HG02973 (cell line): ENCODE measurements around the gene EMC6.
"Not testable (repeated sequence)": the region's sequence is repeated elsewhere in the genome, so short reads cannot be mapped to it uniquely, and the experiment has no call there.

Experiments used
- ATAC-seq: cut with Tn5 transposase; IDR thresholded peaks from one replicate; pipeline ENCODE4 v1.9.1; 2021; ENCODE audit warnings: moderate library complexity; ENCODE audit not compliant: unreplicated experiment

Gene EMC6

DNA sequence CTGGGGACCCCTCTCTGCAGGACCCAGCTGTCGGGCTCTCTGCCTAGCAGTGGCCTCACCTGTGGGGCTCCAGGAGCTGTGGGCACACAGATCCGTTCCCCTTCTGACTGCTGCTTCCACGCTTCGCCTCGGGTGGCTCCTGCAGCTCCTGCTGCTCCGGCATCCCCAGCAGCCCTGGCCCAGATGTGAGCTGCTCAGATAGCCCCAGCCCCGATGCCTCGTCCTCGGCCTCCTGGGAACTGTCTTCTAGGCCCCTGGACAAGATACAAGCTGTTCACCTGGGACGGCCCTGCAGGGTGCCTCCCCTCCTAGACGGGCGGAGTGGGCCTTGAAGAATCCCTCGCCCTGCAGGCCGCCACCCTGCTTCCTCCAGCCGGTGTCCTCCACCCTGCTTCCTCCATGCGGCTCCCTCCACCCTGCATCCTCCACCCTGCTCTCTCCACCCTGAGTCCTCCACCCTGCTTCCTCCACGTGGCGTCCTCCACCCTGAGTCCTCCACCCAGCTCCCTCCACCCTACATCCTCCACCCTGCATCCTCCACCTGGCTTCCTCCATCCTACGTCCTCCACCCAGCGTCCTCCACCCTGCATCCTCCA lies 11.0 kb downstream of the EMC6 start:
- ATAC-seq = no peak

DNA sequence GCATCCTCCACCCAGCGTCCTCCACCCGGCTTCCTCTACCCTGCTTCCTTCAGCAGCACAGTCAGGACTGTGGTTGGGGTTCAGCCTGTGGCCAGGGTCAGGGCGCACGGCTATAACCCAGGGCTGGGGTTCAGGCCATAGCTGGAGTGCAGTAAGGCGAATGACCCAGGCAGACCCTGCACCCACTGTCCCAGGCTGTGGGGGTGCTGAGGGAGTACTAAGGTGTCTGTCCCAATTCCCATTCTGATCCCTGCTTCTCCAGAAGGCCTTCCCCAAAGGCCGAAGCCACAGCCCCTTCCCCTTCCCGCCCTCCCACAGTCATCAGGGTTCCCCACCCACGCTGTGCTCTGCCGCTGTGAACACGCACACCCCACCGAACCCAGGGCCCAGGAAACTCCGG lies 12.4 kb downstream of the EMC6 start:
- no peak for ATAC-seq

DNA sequence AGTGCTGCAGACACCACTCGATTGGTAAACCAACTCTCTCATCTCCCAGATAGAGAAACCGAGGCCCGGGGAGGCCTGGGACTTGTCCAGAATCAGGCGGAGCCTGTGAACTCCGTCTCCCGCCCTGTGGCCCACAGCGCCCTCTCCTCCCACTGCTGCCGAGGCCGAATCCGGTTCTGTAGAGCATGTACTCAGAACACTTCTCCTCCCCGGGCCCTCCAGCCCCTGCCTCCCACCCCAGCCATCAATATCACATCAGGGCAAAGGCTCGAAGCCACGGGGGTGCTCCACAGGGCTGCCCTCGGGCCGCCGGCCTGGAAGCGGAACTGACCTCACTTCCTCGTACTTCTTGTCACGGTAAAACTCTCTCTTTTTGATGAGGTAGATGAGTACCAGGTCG lies 13.0 kb downstream of the EMC6 start:
- ATAC-seq = no peak

DNA sequence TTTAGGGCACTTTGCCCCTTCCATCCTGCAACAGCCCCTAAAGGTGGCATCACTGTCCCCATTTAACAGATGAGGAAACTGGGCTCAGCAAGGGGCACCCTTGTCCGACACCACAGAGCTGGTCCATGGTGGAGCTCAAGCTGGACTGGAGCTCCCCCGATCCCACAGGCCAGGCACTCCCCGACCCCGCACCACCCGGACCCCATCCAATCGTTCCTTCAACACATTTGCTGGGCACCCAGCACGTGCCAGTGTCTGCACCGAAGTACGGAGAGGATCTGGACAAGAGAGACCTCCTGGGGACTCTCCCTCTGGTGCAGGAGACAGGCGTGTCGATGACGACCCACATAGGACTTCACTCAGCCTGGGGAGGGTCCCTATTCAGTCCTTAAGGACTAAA lies 13.4 kb downstream of the EMC6 start:
- no peak for ATAC-seq

DNA sequence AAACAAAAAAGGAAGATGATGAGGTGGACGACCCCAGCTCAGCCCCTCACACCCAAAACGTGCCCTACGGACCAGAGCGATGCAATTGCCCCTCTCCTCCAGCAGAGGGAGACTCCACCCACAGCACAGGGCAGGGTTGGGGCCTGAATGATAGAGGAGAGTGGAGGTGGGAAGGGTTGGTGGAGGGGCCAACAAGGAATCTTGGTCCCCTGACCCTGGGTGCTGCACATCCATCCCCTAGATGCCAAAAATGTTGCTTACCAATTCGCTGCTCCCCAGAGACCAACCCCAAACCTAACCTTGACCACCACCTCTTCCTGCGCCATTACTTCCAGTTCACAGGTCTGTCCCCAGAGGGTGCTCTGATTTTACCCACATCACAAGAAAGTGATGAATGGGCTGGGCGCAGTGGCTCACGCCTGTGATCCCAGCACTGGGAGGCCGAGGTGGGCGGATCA lies 14.5 kb downstream of the EMC6 start:
- no peak for ATAC-seq

DNA sequence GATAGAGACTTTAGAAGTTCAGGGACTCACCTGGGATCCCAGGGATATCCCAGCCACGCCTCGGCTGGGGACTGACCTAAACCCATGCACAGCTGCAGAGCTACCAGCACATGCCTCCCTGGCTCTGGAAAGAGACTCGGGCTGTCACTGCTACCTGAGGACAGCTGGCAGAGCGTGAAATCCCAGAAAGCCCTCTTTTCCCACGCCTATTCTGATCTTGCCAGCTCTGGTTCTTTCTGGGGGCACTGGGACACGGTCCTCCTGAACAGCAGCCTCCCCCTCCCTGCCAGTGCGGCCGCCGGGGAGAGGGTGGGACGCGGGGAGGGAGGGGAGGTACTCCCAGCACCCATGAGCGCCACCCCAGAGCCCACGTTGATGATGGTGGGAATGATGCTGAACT lies 16.6 kb downstream of the EMC6 start:
- no peak for ATAC-seq

DNA sequence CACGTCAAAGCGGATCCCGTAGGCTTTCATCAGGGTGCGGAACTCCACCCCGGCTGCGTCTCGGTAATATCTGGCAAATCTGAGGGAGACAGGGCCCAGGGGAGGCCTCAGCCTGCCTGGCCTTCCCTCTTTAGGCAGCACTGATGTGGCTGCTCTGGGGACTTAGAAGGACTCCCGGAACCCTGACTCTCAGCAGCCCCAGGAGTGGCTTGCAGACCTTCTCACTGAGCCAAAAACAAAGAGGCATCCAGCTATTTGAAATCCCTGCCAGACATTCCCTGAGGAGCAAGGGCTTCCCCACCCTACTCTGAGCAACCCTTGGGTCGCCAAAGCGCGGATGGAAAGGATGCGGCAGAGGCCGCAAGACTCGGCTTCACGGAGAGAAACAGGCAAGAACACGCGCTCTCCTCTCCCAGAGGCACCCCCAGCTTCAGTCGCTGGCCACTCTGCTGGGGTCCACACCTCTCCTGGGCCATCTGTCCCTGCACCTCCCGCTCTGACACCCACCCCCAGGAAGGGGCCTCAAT lies 19.5 kb downstream of the EMC6 start:
- no peak for ATAC-seq

DNA sequence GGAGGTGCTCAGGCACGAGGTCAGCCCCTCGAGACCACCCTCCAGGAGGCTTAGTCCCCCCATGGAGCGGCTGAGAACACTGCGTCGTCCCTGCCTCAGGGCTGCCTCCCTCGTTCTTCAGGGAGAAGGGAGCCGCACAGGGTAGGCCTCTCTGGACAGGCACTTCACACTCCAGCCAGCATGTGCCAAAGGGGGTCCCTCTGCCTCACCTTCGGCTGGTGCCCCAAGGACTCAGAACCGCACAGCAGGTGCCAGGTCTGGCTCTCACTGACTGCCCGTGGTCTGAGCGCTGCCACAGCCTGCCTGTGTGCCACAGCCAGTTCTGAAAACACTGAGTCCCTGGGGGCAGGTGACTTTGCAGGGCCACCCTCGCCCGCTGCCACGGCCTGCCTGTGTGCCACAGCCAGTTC lies 20.2 kb downstream of the EMC6 start:
- ATAC-seq = no peak

DNA sequence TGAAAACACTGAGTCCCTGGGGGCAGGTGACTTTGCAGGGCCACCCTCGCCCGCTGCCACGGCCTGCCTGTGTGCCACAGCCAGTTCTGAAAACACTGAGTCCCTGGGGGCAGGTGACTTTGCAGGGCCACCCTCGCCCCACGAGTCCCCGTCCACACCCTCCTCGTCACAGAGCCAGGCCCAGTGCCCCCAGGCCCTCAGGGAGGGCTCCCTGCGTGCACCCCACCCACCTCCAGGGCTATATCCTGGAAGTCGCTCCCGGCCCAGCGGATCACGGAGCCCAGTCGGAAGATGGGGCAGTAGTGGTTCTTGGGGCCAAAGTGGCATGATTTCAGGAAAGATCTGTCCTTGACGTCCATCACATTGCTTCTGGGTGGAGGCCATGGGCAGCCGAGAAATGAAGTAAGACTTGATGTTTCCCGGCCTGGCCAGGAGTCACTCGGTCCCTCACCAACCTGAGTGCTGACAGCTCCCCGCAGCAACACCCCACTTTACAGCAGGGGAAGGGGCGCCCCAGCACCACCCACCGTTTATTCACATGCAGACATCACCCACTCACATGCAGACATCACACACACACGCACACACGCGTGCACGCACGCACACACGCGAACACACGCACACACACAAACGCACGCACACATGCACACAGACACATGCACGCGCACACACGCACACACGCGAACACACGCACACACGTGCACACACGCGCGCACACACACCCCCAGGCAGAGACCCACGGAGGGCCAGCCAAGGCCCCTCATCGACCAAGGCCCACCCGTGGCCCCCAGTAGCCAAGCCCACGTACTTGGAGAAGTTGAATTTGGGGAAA lies 20.9 kb downstream of the EMC6 start:
- no peak for ATAC-seq

DNA sequence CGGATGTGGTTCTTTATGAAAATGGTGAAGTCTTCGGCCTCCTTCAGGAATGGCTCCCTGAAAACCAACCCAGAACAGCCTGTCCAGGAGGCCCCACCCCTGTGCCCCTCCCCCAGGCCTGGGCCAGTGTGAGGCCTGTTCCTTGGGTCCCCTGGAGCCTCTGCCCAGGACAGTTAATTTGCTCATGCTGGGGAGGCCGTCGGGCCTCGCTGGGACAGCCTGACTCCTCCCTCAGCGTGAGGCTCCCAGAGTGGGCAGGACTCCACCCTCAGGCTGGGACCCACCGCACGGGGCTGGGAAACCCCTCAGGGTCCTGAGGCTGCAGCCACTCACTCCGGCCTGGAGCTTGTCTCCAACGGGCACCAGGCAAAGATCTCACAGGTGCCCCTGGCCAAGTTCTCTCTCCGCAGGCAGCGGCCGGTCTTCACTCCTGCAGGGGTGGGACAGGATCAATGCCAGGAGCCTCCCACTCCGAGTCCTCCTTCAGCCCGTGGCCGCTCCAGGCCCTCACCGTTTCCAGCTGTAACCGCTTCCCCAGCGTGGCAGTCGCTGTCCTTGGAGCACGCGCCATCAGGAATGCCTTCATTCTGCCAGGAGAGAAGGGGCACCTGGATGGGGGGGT lies 21.6 kb downstream of the EMC6 start:
- ATAC-seq = no peak

DNA sequence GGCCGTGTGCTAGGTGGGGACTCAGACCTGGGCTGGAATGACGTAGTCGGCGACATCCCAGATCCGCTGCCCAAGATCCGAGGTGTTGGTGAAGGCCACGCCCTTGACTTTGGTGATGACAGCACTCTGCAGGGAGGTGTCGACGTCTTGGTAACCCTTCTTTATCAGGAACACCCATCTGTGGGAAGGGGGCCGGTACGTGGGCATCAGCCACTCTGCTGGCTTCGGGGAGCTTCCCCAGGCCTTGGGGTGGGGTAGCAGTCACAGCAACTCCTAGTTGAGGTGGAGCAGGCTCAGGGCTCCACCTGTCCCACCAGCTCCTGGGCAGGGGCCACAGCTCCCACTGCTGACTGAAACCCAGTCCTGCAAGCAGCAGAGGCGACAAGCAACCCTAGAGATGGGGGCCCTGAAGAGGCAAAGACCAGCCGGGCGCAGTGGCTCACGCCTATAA lies 23.0 kb downstream of the EMC6 start:
- no peak for ATAC-seq

DNA sequence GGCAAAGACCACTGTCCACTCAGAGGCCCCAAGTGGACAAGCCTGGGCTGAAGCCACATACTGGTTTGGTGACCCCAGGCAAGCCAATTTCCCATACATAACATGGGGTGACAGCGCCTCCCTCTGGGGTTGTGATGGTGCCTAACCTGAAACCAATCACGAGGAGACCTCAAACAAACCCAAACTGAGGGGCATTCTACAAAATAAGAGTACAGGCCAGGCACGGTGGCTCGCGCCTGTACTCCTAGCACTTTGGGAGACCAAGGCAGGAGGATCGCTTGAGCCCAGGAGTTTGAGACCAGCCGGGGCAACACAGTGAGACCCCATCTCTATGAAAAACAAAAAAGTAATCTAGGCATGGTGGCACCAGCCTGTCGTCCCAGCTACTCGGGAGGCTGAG lies 23.7 kb downstream of the EMC6 start:
- ATAC-seq = no peak

DNA sequence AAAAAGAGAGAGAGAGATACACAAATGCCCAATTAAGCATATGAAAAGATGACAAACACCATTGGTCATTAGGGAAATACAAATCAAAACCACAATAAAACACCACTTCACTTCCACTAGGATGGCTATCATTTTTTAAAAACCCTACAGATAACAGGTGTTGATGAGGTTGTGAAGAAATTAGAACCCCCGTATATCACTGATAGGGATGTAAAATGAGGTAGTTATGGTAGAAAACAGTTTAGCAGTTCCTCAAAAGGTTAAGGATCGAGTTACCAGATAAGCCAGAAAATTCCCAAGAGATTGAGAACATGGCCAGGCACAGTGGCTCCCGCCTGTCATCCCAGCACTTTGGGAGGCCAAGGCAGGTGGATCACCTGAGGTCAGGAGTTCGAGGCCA lies 24.5 kb downstream of the EMC6 start:
- no peak for ATAC-seq

DNA sequence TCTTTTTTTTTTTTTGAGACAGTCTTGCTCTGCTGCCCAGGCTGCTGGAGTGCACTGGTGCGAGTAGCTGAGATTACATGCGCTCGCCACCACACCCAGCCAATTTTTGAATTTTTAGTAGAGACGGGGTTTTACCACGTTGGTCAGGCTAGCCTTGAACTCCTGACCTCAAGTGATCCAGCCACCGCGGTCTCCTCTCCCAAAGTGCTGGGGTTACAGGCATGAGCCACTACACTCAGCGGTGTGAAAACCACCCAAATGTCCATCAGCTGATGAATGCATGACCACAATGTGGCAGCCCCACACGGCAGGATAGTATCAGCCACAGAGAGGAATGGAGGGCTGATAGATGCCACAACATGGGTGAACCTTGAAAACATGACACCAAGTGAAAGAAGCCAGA lies 25.2 kb downstream of the EMC6 start:
- no peak for ATAC-seq

DNA sequence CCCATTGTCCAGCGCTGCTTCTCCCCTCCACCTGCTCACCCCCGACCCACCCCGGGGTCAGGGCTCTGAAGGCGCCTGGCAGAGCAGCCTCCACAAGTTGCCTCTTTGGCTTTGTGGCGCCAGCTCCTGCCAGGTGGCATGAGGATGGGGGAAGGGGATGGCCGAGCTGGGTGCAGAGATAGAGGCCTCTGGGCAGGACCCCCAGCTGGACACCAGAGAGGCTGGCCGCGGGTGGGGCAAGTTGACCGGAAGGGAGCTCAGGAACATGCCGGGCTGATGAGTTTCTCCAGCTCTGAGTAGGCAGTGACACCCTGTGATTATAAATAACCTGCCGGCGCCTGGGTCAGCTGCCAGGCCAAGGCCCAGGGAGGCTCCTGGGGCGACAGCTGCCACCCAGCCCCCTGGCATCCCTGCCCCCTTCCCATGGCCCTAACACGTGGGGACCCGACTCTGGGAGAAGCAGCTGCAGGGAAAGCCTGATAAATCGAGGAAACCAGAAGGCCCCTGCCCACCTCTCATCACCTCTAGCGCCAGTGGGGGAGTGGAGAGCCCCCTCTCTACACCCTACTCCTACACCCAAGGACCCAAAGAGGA lies 26.6 kb downstream of the EMC6 start:
- ATAC-seq = no peak

DNA sequence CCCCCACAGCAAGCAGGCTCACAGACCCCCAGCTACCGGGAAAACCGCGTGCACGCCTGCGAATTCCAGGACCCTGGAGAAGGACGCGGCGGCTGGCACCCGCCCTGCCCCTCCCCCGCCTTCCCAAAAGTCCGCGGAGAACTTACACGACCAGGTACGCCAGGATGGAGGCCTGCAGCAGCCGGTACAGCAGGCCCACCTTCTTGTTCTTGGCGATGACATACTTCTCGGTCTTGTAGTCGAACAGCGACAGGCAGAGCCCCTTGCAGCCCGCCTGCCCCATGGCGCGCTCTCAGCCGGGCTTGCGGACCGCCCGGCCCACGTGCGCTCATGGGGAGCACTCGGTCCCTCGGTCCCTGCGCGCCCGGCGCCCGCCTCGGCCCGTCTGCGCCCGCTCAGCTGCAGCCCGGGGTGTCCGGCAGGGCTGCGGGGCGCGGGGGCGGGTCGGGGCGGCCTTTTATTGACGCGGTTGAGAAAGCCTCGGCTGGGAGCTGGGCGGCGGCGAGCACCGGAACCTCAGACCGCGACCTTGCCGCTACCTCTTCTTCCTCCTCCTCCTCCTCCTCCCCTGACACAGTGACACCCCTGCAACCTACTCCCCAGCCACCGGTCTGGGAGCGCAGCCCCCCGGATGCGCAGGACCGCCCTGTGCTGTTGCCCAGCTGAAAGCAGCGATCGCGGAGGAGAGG lies 27.3 kb downstream of the EMC6 start, which contains the start of gene P2RX5:
Gene P2RX5 (minus strand): TSS at position 433 of the 689 bp plus-strand sequence. CDS start 150 bp downstream, at position 283.
- ATAC-seq = no peak

DNA sequence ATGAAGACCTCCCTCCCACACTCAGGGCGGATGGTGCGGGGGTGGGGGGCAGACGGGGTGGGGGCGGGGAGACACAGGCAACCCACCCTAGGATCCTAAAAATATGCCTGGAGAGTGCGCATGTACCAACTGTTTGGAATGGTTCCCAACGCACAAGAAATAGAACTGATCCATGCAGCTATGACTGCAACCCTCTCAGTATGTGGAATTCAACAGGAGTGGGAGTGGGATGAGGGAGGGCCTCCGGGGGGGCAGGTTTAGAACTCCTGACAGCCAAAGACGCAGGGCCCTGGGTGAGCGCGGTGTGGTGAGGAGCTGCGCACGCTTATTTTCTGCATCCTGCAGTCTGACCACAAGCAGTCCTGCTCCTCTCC lies 28.5 kb downstream of the EMC6 start:
- no peak for ATAC-seq

DNA sequence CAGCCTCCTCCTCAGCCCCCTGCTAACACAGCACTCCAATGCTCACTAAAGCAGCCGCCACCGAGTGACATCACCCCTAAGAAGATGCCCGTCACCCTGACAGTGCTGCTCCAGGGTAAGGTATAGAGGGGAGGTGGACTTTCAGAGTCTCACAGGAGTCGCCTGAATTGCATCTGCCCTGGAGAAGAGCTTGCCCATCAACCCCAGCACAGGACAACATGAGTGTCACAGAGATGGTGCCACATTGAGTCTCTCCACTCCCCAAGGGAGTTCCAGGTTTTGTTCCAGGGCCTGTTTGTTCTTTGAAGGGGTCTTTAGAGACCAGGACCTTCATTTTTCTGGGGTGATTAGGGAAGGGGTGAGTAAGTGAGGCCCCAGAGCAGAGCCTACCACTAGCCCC lies 29.5 kb downstream of the EMC6 start:
- no peak for ATAC-seq

DNA sequence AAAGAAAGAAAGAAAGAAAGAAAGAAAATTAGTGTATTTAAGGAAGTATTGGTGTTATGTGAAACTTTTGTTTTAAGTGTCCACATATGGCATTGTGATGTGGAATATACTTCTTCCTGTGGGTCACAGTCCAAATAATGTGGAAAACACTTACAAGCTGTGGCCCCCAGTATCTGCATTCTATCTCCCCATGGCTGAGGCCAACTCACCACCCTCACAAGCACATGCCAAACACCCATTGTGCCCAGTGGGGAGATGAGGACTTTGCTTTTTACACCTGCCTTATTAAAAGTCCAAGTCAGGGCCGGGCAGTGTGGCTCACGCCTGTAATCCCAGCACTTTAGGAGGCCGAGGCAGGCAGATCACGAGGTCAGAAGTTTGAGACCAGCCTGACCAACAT lies 31.3 kb downstream of the EMC6 start:
- ATAC-seq = no peak

DNA sequence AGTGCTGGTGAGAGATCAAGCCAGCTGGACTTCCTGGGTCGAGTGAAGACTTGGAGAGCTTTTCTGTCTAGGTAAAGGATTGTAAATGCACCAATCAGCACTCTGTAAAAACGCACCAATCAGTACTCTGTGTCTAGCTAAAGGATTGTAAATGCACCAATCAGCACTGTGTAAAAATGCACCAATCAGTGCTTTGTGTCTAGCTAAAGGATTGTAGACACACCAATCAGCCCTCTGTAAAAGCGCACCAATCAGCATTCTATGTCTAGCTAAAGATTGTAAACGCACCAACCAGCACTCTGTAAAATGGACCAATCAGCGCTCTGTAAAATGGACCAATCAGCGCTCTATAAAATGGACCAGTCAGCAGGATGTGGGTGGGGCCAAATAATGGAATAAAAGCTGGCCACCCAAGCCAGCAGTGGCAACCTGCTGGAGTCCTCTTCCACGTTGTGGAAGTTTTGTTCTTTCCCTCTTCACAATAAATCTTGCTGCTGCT lies 33.5 kb downstream of the EMC6 start:
- ATAC-seq = not testable (repeated sequence)
